Gastrocnemius medialis (tissue), 4 donors: ENCODE data around the gene ADD3.

Experiments used
- CTCF ChIP-seq, 5 experiments: fragments of 450-650 bp in 3 of 5; fragments of 200-600 bp in 2 of 5; sonication (generic) in 2 of 5; IDR thresholded peaks in 4 of 5; conservative IDR thresholded peaks in 1 of 5; 1 replicate in 4 of 5; 2 replicates in 1 of 5; pipeline ENCODE4 v1.5.1; 2016 to 2019; ENCODE audit warnings: antibody characterized with exemption in 5 of 5, mild to moderate bottlenecking in 3 of 5, moderate library complexity in 3 of 5
- POLR2A ChIP-seq, 2 donors: fragments of 450-650 bp; IDR thresholded peaks; one replicate each; pipeline ENCODE4 v1.6.1; 2017; ENCODE audit warnings: antibody characterized with exemption in 2 of 2, mild to moderate bottlenecking in 2 of 2, moderate library complexity in 2 of 2

GRCh38 chr10:110107887-110108286 lies 100.1 kb downstream of the ADD3 start:
- TF ChIP-seq CTCF (IDR thresholded peaks at IDR 0.05 in 4 of 5, conservative IDR thresholded peaks at IDR 0.05 in 1 of 5) (no peak), POLR2A (IDR thresholded peaks at IDR 0.05) (no peak)
